PC-3 (cell line): Measurements from ENCODE around the gene TRIL. TPM values are rescaled to one million over a fixed set of nuclear protein-coding genes. Genes with fewer than 3 reads are reported as not detected.

Experiments used
- ATAC-seq: fragments of 200-7000 bp; cut with Tn5 transposase; 2 replicates; pipeline ENCODE4 v1.9.1; 2020; ENCODE audit warnings: mild to moderate bottlenecking, moderate library complexity
- BruUV-seq: library from RNA; stranded (reverse); fragments of 400-500 nt; replicated peaks from 2 replicates; lab custom pipeline; 2021; lab: Mats Ljungman, UMichigan
- CTCF ChIA-PET: fragments of 300-600 bp; sonication (Branson Sonifier 250); formaldehyde crosslinking; loops from one replicate; lab custom pipeline; 2022; ENCODE audit warnings: antibody characterized with exemption; lab: Charles Lee
- POLR2A ChIA-PET: fragments of 300-600 bp; sonication (Branson Sonifier 250); formaldehyde crosslinking; loops from one replicate; lab custom pipeline; 2022; ENCODE audit warnings: antibody characterized with exemption; ENCODE audit not compliant: unreplicated experiment; lab: Charles Lee
- DNase-seq: peaks from one replicate; pipeline ENCODE4 v3.0.0-alpha.2; 2015
- H2AFZ ChIP-seq: fragments of 300-600 bp; sonication (generic); 2 replicates; pipeline ENCODE4 v1.6.0; 2016; ENCODE audit warnings: antibody characterized with exemption, low read length
- H3F3A ChIP-seq: fragments of 300-600 bp; sonication (generic); one replicate; pipeline ENCODE4 v1.6.0; 2017; ENCODE audit warnings: antibody characterized with exemption, low read length, control low read depth, mild to moderate bottlenecking; ENCODE audit not compliant: unreplicated experiment
- H3K27ac ChIP-seq: fragments of 300-600 bp; sonication (generic); 2 replicates; pipeline ENCODE4 v1.5.1; 2016; ENCODE audit warnings: mild to moderate bottlenecking, low read length
- H3K27me3 ChIP-seq: fragments of 300-600 bp; sonication (generic); 2 replicates; pipeline ENCODE4 v1.6.1; 2016; ENCODE audit warnings: low read length, mixed read lengths
- H3K36me3 ChIP-seq: fragments of 300-600 bp; sonication (generic); 2 replicates; pipeline ENCODE4 v1.6.1; 2016; ENCODE audit warnings: low read depth, mixed run types, low read length, mixed read lengths
- H3K4me1 ChIP-seq: fragments of 300-600 bp; sonication (generic); 2 replicates; pipeline ENCODE4 v1.5.1; 2016; ENCODE audit warnings: low read length; ENCODE audit not compliant: insufficient read depth
- H3K4me2 ChIP-seq: fragments of 300-600 bp; sonication (generic); 2 replicates; pipeline ENCODE4 v1.6.0; 2016; ENCODE audit warnings: low read length
- H3K4me3 ChIP-seq: fragments of 300-600 bp; sonication (generic); 2 replicates; pipeline ENCODE4 v1.5.1; 2016; ENCODE audit warnings: mild to moderate bottlenecking, low read length, mixed read lengths
- H3K79me2 ChIP-seq: fragments of 300-600 bp; sonication (generic); 2 replicates; pipeline ENCODE4 v1.6.1; 2017; ENCODE audit warnings: low read length, mixed read lengths
- H3K9ac ChIP-seq: fragments of 300-600 bp; sonication (generic); 2 replicates; pipeline ENCODE4 v1.6.0; 2016; ENCODE audit warnings: mild to moderate bottlenecking, low read length
- H3K9me2 ChIP-seq: fragments of 300-600 bp; sonication (generic); replicated peaks from 2 replicates; pipeline ENCODE4 v1.6.1; 2016; ENCODE audit warnings: mixed run types, low read length, mixed read lengths
- H3K9me3 ChIP-seq: fragments of 300-600 bp; sonication (generic); 2 replicates; pipeline ENCODE4 v1.6.1; 2016; ENCODE audit warnings: low read length, mixed read lengths
- H4K20me1 ChIP-seq: fragments of 300-600 bp; sonication (generic); 2 replicates; pipeline ENCODE4 v1.6.1; 2016; ENCODE audit warnings: low read length, mixed read lengths
- EZH2 ChIP-seq: fragments of 300-600 bp; sonication (generic); IDR thresholded peaks from one replicate; pipeline ENCODE4 v1.6.1; 2017; ENCODE audit warnings: antibody characterized with exemption, mild to moderate bottlenecking, low read length; ENCODE audit not compliant: unreplicated experiment
- EZH2phosphoT487 ChIP-seq: fragments of 300-600 bp; sonication (generic); IDR thresholded peaks from 2 replicates; pipeline ENCODE4 v1.6.1; 2018; ENCODE audit warnings: mild to moderate bottlenecking, antibody characterized with exemption, low read length, borderline replicate concordance
- intact Hi-C: fragments of 100-400 bp; cut with micrococcal nuclease; formaldehyde crosslinking; loops from 2 replicates; pipeline ENCODE4 v1.9.0; 2023
- total RNA-seq: library from RNA; depleted of rRNA; stranded (reverse); fragments of >200 nt; gene quantifications from 2 replicates; pipeline ENCODE4 v1.2.3, GENCODE V29; 2014
- TF ChIP-seq, protein P1 (sequence below): fragments of 300-600 bp; sonication (generic); conservative IDR thresholded peaks from 2 replicates; pipeline ENCODE4 v1.5.1; 2017; ENCODE audit warnings: antibody characterized with exemption, low read depth, mild to moderate bottlenecking, low read length

The TRIL gene
- total RNA-seq, 1 experiment from 2014 or later: 0.29 TPM

DNA sequence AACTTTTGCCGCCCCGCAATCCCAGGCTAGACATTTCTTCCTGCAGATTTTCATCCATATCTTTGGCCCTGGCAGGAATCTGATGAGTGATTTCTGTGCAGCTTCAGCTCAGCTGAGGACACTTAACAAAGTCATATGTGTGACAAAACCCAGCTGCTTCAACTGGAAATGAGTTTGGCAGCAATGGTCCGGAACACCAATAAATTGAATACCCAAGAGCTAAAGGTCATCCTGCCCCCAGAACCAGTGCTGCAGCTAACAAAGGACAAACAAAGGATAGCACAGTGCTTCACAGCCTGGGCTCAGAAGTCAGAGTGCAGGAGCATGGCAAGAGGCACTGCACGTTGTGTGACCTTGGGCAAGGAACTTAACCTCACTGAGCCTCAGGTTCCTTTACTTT lies 40.0 kb upstream of the TRIL start:
- Histone ChIP-seq H3K4me1 (no peaks in the 10 kb centered on the region), H3K79me2 (no peaks in the 10 kb centered on the region), H3K4me3 (no peak overlapping the region), H2AFZ (no peak overlapping the region), H3K27me3 (no peaks in the 10 kb centered on the region), H4K20me1 (no peaks in the 10 kb centered on the region), H3K27ac (no peak overlapping the region), H3K36me3 (no peaks in the 10 kb centered on the region), H3K9me2 (no peaks in the 10 kb centered on the region; the same call in 1 of the 2 replicates), H3K9me3 (no peaks in the 10 kb centered on the region), H3F3A (no peaks in the 10 kb centered on the region), H3K4me2 (no peak overlapping the region), H3K9ac (no peak overlapping the region)
- DNase-seq (no peak), ATAC-seq (no peak)
- TF ChIP-seq EZH2: no peak
- TF ChIP-seq, protein P1, sequence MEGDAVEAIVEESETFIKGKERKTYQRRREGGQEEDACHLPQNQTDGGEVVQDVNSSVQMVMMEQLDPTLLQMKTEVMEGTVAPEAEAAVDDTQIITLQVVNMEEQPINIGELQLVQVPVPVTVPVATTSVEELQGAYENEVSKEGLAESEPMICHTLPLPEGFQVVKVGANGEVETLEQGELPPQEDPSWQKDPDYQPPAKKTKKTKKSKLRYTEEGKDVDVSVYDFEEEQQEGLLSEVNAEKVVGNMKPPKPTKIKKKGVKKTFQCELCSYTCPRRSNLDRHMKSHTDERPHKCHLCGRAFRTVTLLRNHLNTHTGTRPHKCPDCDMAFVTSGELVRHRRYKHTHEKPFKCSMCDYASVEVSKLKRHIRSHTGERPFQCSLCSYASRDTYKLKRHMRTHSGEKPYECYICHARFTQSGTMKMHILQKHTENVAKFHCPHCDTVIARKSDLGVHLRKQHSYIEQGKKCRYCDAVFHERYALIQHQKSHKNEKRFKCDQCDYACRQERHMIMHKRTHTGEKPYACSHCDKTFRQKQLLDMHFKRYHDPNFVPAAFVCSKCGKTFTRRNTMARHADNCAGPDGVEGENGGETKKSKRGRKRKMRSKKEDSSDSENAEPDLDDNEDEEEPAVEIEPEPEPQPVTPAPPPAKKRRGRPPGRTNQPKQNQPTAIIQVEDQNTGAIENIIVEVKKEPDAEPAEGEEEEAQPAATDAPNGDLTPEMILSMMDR: no peak
- no peak for TF ChIP-seq EZH2phosphoT487
- CTCF ChIA-PET: no interaction called here
- POLR2A ChIA-PET: no interaction called here
- BruUV-seq: no TSS peak
- intact Hi-C loops: no loop called here

DNA sequence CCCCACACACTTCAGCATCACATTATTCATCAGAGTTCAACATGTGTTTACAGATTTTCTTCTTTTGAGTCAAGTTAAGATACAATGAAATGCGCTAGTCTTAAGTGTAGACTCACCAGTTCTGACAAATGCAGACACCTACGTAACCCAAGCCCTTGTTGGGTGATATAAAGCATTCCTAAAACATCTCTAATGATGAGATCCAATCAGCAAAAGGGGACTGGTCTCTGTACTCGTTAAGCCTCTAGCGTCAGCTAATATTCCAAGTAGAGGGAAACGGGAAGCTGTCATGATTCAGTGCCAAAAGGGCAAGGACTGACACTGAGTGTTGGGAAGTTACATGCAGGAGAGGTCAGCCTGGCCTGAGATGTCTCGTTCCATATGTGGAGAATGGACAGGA lies 38.7 kb upstream of the TRIL start:
- CTCF ChIA-PET: no interaction called here
- no peak overlapping the region for H3K4me2 ChIP-seq
- DNase-seq (no peak), ATAC-seq (no peak)
- no peaks in the 10 kb centered on the region for H3F3A ChIP-seq
- intact Hi-C loops: no loop called here
- TF ChIP-seq, protein P1: no peak
- TF ChIP-seq EZH2phosphoT487 (no peak), EZH2 (no peak)
- no peak overlapping the region for H2AFZ ChIP-seq
- no peaks in the 10 kb centered on the region for H3K9me3 ChIP-seq
- no peaks in the 10 kb centered on the region for H3K27me3 ChIP-seq
- no peaks in the 10 kb centered on the region for H3K79me2 ChIP-seq
- H3K27ac ChIP-seq: no peak overlapping the region
- no peaks in the 10 kb centered on the region for H4K20me1 ChIP-seq
- BruUV-seq: no TSS peak
- H3K4me1 ChIP-seq: no peaks in the 10 kb centered on the region
- POLR2A ChIA-PET: no interaction called here
- no peak overlapping the region for H3K9ac ChIP-seq
- H3K4me3 ChIP-seq: no peak overlapping the region
- no peaks in the 10 kb centered on the region for H3K36me3 ChIP-seq
- no peaks in the 10 kb centered on the region; the same call in 1 of the 2 replicates for H3K9me2 ChIP-seq

DNA sequence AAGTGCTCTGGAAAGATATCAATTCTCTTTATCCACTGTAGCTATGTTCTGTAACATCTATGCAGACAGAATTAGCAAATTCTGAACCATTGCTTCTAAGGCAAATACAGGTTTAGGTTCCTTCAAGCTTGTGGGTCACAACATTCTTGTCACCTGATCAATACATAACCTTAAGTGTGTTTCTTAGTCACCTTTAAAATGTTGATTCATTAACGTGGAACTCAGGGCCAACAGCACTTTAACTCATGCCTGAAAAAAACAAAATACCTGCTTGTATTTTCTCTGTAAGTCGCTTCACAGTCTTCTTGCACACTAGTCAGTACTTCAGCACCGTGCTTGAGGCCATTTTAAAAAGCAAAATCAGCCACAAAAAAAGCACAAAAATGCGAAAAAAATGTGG lies 35.2 kb upstream of the TRIL start:
- Histone ChIP-seq H3K27ac (no peak overlapping the region), H4K20me1 (no peaks in the 10 kb centered on the region), H3K79me2 (no peaks in the 10 kb centered on the region), H3K4me3 (no peak overlapping the region), H2AFZ (no peak overlapping the region), H3K9me3 (no peaks in the 10 kb centered on the region), H3K9me2 (no peaks in the 10 kb centered on the region; the same call in 1 of the 2 replicates), H3K4me1 (no peaks in the 10 kb centered on the region), H3K9ac (no peak overlapping the region), H3K4me2 (no peak overlapping the region), H3F3A (no peaks in the 10 kb centered on the region), H3K36me3 (no peaks in the 10 kb centered on the region), H3K27me3 (no peaks in the 10 kb centered on the region)
- BruUV-seq: no TSS peak
- POLR2A ChIA-PET: no interaction called here
- ATAC-seq: no peak
- intact Hi-C loops: no loop called here
- no peak for TF ChIP-seq EZH2phosphoT487
- TF ChIP-seq EZH2: no peak
- TF ChIP-seq, protein P1: no peak
- no peak for DNase-seq
- CTCF ChIA-PET: interaction anchor here (0.6 kb wide), 1 partner anchor 94 kb away, joined by 3 read pairs; no protein-coding TSS in a partner anchor
